GM19238 (cell line): ENCODE results near the gene NKAPL.
"Not testable (repeated sequence)": the region's sequence is repeated elsewhere in the genome, so short reads cannot be mapped to it uniquely, and the experiment has no call there.

Experiments
- DNase-seq: peaks from one replicate; pipeline ENCODE4 v3.0.0; 2011; ENCODE audit warnings: low spot score; ENCODE audit not compliant: insufficient read length

NKAPL gene

DNA sequence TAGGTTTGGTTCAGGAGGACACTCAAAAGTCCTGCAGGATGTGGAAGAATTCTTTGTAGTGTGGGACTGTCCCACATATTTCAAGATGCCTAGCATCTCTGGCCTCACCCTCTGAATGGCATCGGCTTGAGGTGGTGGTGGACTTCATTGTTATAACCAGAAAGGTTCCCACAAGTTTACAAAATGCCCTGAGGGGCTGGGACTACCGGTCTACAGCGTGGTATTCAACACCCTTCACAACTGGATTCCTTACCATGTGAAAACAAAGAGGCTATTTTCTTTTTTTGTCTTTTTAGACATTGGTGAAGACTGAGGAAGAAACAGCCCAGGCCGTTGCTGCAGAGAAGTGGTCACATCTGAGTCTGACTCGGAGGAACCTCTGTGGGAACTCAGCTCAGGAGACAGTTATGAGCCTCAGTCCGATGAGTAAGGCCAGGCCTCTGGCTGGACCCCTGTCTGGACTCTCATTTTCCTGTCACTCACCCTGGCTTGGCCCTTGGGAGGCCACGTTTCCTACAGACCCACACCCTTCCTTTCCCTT is 37.5 kb downstream of the NKAPL start:
- no peak for DNase-seq

DNA sequence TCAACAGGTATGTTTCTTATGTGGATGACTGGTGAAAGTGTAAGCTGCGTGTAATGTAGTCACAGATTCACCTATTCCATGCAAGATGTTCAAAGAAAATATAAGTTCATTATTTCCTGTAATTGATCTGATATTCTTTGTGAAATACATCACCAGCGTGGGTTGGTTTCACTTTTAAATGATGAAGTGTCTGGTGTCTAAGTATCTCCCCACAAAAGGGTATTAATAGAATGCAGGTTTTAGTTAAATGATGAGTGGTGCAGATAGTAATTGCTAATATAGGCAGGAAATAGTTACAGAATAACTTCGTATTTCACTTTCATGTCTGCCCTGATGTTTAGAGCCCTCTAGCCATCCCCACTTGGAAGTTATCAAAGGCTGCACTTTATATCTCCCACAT is 44.5 kb downstream of the NKAPL start:
- DNase-seq = peak; percentile 6

DNA sequence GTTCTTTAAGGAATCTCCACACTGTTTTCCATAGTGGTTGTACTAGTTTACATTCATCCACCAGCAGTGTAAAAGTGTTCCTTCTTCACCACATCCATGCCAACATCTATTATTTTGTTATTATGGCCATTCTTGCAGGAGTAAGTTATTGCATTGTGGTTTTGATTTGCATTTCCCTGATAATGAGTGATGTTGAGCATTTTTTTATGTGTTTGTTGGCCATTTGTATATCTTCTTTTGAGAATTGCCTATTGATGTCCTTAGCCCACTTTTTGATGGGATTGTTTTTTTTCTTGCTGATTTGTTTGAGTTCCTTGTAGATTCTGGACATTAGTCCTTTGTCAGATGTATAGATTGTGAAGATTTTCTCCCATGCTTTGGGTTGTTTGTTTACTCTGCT is 47.3 kb downstream of the NKAPL start:
- not testable (repeated sequence) for DNase-seq
